Naive thymus-derived CD4-positive, alpha-beta T cell (primary cell): Measurements from ENCODE around the gene MXD3. TPM values are rescaled to one million over a fixed set of nuclear protein-coding genes. Genes with fewer than 3 reads are reported as not detected.
A peak's percentile ranks its signal among the peaks of the same experiment; 100 is the strongest.
"Not testable (repeated sequence)": the region's sequence is repeated elsewhere in the genome, so short reads cannot be mapped to it uniquely, and the experiment has no call there.

ENCODE experiments used
- ATAC-seq: fragments of 150-1000 bp; cut with Tn5 transposase; 2 replicates; pipeline ENCODE4 v1.10.0; 2021; ENCODE audit warnings: mild to moderate bottlenecking, moderate library complexity
- CTCF ChIA-PET: fragments of 350-600 bp; sonication (Branson Sonifier 250); formaldehyde crosslinking; loops from one replicate; lab custom pipeline; 2021; ENCODE audit warnings: antibody characterized with exemption; lab: Charles Lee
- POLR2A ChIA-PET: fragments of 350-600 bp; sonication (Branson Sonifier 250); formaldehyde crosslinking; loops from one replicate; lab custom pipeline; 2021; ENCODE audit warnings: antibody characterized with exemption, inconsistent platforms; lab: Charles Lee
- DNase-seq, 9 donors: peaks; one replicate each; pipeline versions ENCODE4 v3.0.0 to v3.0.0-alpha.2; 2020 to 2022; ENCODE audit warnings: mixed read lengths in 1 of 9
- H3K27ac ChIP-seq: one replicate; pipeline ENCODE4 v1.7.0; 2013; ENCODE audit warnings: mild to moderate bottlenecking, low read depth, low read length, moderate library complexity
- H3K27me3 ChIP-seq, 2 donors: one replicate each; pipeline ENCODE4 v1.7.0; 2013; ENCODE audit warnings: low read length in 2 of 2, mild to moderate bottlenecking in 2 of 2, moderate library complexity in 2 of 2; ENCODE audit not compliant: control insufficient read depth in 2 of 2, insufficient read depth in 2 of 2
- H3K36me3 ChIP-seq, 3 experiments: 1 replicate in 2 of 3; 2 replicates in 1 of 3; pipeline ENCODE4 v1.7.0; 2013; ENCODE audit warnings: low read length in 3 of 3, mild to moderate bottlenecking in 3 of 3, moderate library complexity in 1 of 3; ENCODE audit not compliant: insufficient read depth in 3 of 3, control insufficient read depth in 2 of 3
- H3K4me1 ChIP-seq, 2 donors: one replicate each; pipeline ENCODE4 v1.7.0; 2013; ENCODE audit warnings: low read length in 2 of 2, mild to moderate bottlenecking in 2 of 2, moderate library complexity in 1 of 2; ENCODE audit not compliant: control insufficient read depth in 2 of 2, insufficient read depth in 2 of 2
- H3K4me3 ChIP-seq: 2 replicates; pipeline ENCODE4 v1.7.0; 2013; ENCODE audit warnings: mild to moderate bottlenecking, low read length
- H3K9me3 ChIP-seq, 3 experiments: 1 replicate in 2 of 3; 2 replicates in 1 of 3; pipeline ENCODE4 v1.7.0; 2013; ENCODE audit warnings: low read length in 3 of 3; ENCODE audit not compliant: control insufficient read depth in 2 of 3
- H3K27ac Mint-ChIP-seq, 9 donors: one replicate each; pipeline ENCODE4 v1.8.0; 2020 to 2022; ENCODE audit warnings: mixed read lengths in 9 of 9, mild to moderate bottlenecking in 8 of 9, moderate library complexity in 5 of 9, inconsistent platforms in 2 of 9
- H3K27me3 Mint-ChIP-seq, 5 donors: one replicate each; pipeline ENCODE4 v1.8.0; 2021 to 2022; ENCODE audit warnings: mixed read lengths in 5 of 5, mild to moderate bottlenecking in 1 of 5
- H3K36me3 Mint-ChIP-seq, 5 donors: one replicate each; pipeline ENCODE4 v1.8.0; 2020 to 2022; ENCODE audit warnings: mixed read lengths in 5 of 5, mild to moderate bottlenecking in 3 of 5, inconsistent platforms in 1 of 5
- H3K4me1 Mint-ChIP-seq, 7 donors: one replicate each; pipeline ENCODE4 v1.8.0; 2020 to 2022; ENCODE audit warnings: mixed read lengths in 7 of 7, mild to moderate bottlenecking in 3 of 7, inconsistent platforms in 1 of 7
- H3K4me3 Mint-ChIP-seq, 10 donors: one replicate each; pipeline ENCODE4 v1.8.0; 2020 to 2022; ENCODE audit warnings: mild to moderate bottlenecking in 10 of 10, mixed read lengths in 10 of 10, moderate library complexity in 6 of 10, inconsistent platforms in 2 of 10
- H3K9me3 Mint-ChIP-seq, 11 donors: one replicate each; pipeline ENCODE4 v1.8.0; 2020 to 2022; ENCODE audit warnings: mixed read lengths in 11 of 11, mild to moderate bottlenecking in 4 of 11, inconsistent platforms in 1 of 11, moderate library complexity in 1 of 11
- intact Hi-C, 2 donors: fragments of 100-400 bp; cut with micrococcal nuclease; formaldehyde crosslinking; loops; one replicate each; pipeline ENCODE4 v1.15.1; 2023
- polyA plus RNA-seq, 2 donors: library from polyadenylated mRNA; unstranded; fragments of 300-500 nt; fragmentation: Illumina TruSeq; gene quantifications; one replicate each; pipeline ENCODE4 v1.2.3, GENCODE V29; 2021
- total RNA-seq, 6 experiments: library from RNA in 5 of 6; stranded (reverse) in 5 of 6; gene quantifications; 1 replicate in 5 of 6; 2 replicates in 1 of 6; pipeline ENCODE4 v1.2.3 and lab custom pipeline; 2021 to 2026

Gene MXD3
- total and polyA plus RNA-seq, 7 experiments from 2014 or later, result 0.63 to 39.8 (median 16.1) TPM

- no peaks in the 10 kb centered on the region for H3K27me3 ChIP-seq
- no peaks in the 10 kb centered on the region for H3K4me1 ChIP-seq
- peaks cover 8 to 63% (median 23%) of the 10 kb centered on the region in 5 donors for H3K36me3 Mint-ChIP-seq
- H3K27ac Mint-ChIP-seq, result peak overlapping the region in 2 of 9 donors; percentile 27 to 52
- no peaks in the 10 kb centered on the region for H3K27me3 Mint-ChIP-seq
- H3K4me3 ChIP-seq, result no peak overlapping the region
- H3K27ac ChIP-seq, result no peak overlapping the region
- peaks cover 0 to 3% (median 0%) of the 10 kb centered on the region in 7 donors for H3K4me1 Mint-ChIP-seq
- H3K9me3 ChIP-seq, result no peaks in the 10 kb centered on the region
- ATAC-seq (no peak), DNase-seq (no peak)
- intact Hi-C loops, result no loop called here
- H3K36me3 ChIP-seq, result peaks cover 16 to 90% (median 31%) of the 10 kb centered on the region in 3 experiments
- ChIA-PET CTCF (interaction anchor here (0.7 kb wide), 1 partner anchor 851 kb away, joined by 4 read pairs; no protein-coding TSS in a partner anchor), POLR2A (no interaction called here)
- no peaks in the 10 kb centered on the region for H3K9me3 Mint-ChIP-seq
- no peak overlapping the region for H3K4me3 Mint-ChIP-seq
Observed at GRCh38 chr5:177269232-177269895, 42.3 kb downstream of the MXD3 start.

GRCh38 chr5:177265395-177265794 is 46.3 kb downstream of the MXD3 start:
- ChIA-PET CTCF (interaction anchor here (0.6 kb wide), 1 partner anchor 14 kb away, joined by 4 read pairs; no protein-coding TSS in a partner anchor), POLR2A (no interaction called here)
- no peaks in the 10 kb centered on the region for H3K4me1 ChIP-seq
- Mint-ChIP-seq H3K36me3 (peaks cover 5 to 57% (median 20%) of the 10 kb centered on the region in 5 donors), H3K4me3 (no peak overlapping the region), H3K27ac (no peak overlapping the region), H3K27me3 (no peaks in the 10 kb centered on the region), H3K4me1 (peaks cover 0 to 10% (median 0%) of the 10 kb centered on the region in 7 donors), H3K9me3 (no peaks in the 10 kb centered on the region)
- H3K27ac ChIP-seq, result no peak overlapping the region
- intact Hi-C loops, result no loop called here
- H3K9me3 ChIP-seq, result no peaks in the 10 kb centered on the region
- DNase-seq, result no peak
- no peak overlapping the region for H3K4me3 ChIP-seq
- ATAC-seq, result no peak
- no peaks in the 10 kb centered on the region for H3K27me3 ChIP-seq
- peaks cover 23 to 82% (median 28%) of the 10 kb centered on the region in 3 experiments for H3K36me3 ChIP-seq

GRCh38 chr5:177264178-177264577 is 47.5 kb downstream of the MXD3 start:
- Histone ChIP-seq H3K9me3 (no peaks in the 10 kb centered on the region), H3K4me1 (no peaks in the 10 kb centered on the region), H3K27ac (no peak overlapping the region), H3K27me3 (no peaks in the 10 kb centered on the region), H3K4me3 (no peak overlapping the region), H3K36me3 (peaks cover 15 to 82% (median 24%) of the 10 kb centered on the region in 3 experiments)
- no peak overlapping the region for H3K4me3 Mint-ChIP-seq
- ATAC-seq (no peak), DNase-seq (no peak)
- no peaks in the 10 kb centered on the region for H3K27me3 Mint-ChIP-seq
- intact Hi-C loops, result loop anchor here in 1 of 2 donors (5.0 kb wide), 1 partner anchor 152 kb away; no protein-coding TSS in a partner anchor
- ChIA-PET CTCF (interaction anchor here (0.6 to 2.2 kb wide), 3 partner anchors 12 to 348 kb away, joined by 3 to 9 read pairs (median 5); no protein-coding TSS in a partner anchor), POLR2A (interaction anchor here (0.8 kb wide), 1 partner anchor 11 kb away, joined by 6 read pairs; no protein-coding TSS in a partner anchor)
- peaks cover under 1 to 55% (median 25%) of the 10 kb centered on the region in 5 donors for H3K36me3 Mint-ChIP-seq
- H3K27ac Mint-ChIP-seq, result peak overlapping the region in 2 of 9 donors; percentile 33 to 36
- H3K9me3 Mint-ChIP-seq, result no peaks in the 10 kb centered on the region
- H3K4me1 Mint-ChIP-seq, result peaks cover 0 to 10% (median 0%) of the 10 kb centered on the region in 7 donors

GRCh38 chr5:177261510-177261909 is 50.2 kb downstream of the MXD3 start:
- H3K4me1 ChIP-seq, result no peaks in the 10 kb centered on the region
- Mint-ChIP-seq H3K27ac (peak overlapping the region in 3 of 9 donors; percentile 30 to 51 (median 43)), H3K36me3 (peaks cover 3 to 55% (median 21%) of the 10 kb centered on the region in 5 donors), H3K9me3 (no peaks in the 10 kb centered on the region), H3K4me3 (no peak overlapping the region), H3K27me3 (no peaks in the 10 kb centered on the region), H3K4me1 (peaks cover 0 to 10% (median 0%) of the 10 kb centered on the region in 7 donors)
- peaks cover 15 to 85% (median 21%) of the 10 kb centered on the region in 3 experiments for H3K36me3 ChIP-seq
- DNase-seq, result no peak
- no peaks in the 10 kb centered on the region for H3K9me3 ChIP-seq
- ChIA-PET POLR2A (no interaction called here), CTCF (no interaction called here)
- no peak overlapping the region for H3K27ac ChIP-seq
- H3K4me3 ChIP-seq, result no peak overlapping the region
- H3K27me3 ChIP-seq, result no peaks in the 10 kb centered on the region
- ATAC-seq, result no peak
- intact Hi-C loops, result loop anchor here in 1 of 2 donors (5.0 kb wide), 1 partner anchor 149 kb away; no protein-coding TSS in a partner anchor

GRCh38 chr5:177260961-177261360 is 50.7 kb downstream of the MXD3 start:
- H3K9me3 Mint-ChIP-seq, result no peaks in the 10 kb centered on the region
- H3K4me3 Mint-ChIP-seq, result no peak overlapping the region
- Histone ChIP-seq H3K36me3 (peaks cover 15 to 82% (median 21%) of the 10 kb centered on the region in 3 experiments), H3K27me3 (no peaks in the 10 kb centered on the region), H3K4me1 (no peaks in the 10 kb centered on the region), H3K9me3 (no peaks in the 10 kb centered on the region), H3K27ac (no peak overlapping the region), H3K4me3 (no peak overlapping the region)
- no peaks in the 10 kb centered on the region for H3K27me3 Mint-ChIP-seq
- peaks cover 0 to 10% (median under 1%) of the 10 kb centered on the region in 7 donors for H3K4me1 Mint-ChIP-seq
- CTCF ChIA-PET, result no interaction called here
- peaks cover 3 to 54% (median 19%) of the 10 kb centered on the region in 5 donors for H3K36me3 Mint-ChIP-seq
- intact Hi-C loops, result loop anchor here in 1 of 2 donors (5.0 kb wide), 1 partner anchor 149 kb away; no protein-coding TSS in a partner anchor
- ATAC-seq (no peak), DNase-seq (no peak)
- POLR2A ChIA-PET, result no interaction called here
- H3K27ac Mint-ChIP-seq, result no peak overlapping the region

GRCh38 chr5:177258711-177259110 is 53.0 kb downstream of the MXD3 start:
- CTCF ChIA-PET, H3K27me3 ChIP-seq, H3K27me3 Mint-ChIP-seq, DNase-seq, POLR2A ChIA-PET, ATAC-seq, H3K4me3 ChIP-seq, intact Hi-C loops, H3K9me3 Mint-ChIP-seq, H3K9me3 ChIP-seq, H3K4me1 ChIP-seq, H3K27ac ChIP-seq, H3K4me3 Mint-ChIP-seq: not testable (repeated sequence)
- peaks cover 3 to 44% (median 19%) of the 10 kb centered on the region in 5 donors for H3K36me3 Mint-ChIP-seq
- H3K27ac Mint-ChIP-seq, result peak overlapping the region in 1 of 9 donors; percentile 11
- H3K4me1 Mint-ChIP-seq, result peaks cover 0 to 13% (median 5%) of the 10 kb centered on the region in 7 donors
- H3K36me3 ChIP-seq, result peaks cover 11 to 78% (median 26%) of the 10 kb centered on the region in 3 experiments
